Neural progenitor cell (in vitro differentiated cells): ENCODE measurements around the gene ESRRA. TPM values are rescaled to one million over a fixed set of nuclear protein-coding genes. Genes with fewer than 3 reads are reported as not detected.

ENCODE experiments used
- DNase-seq: peaks from one replicate; pipeline ENCODE4 v3.0.0-alpha.2; 2016; ENCODE audit warnings: low spot score
- H2AFZ ChIP-seq: fragments of 200-600 bp; sonication (generic); replicated peaks from 2 replicates; pipeline ENCODE4 v1.6.1; 2016; ENCODE audit warnings: antibody characterized with exemption
- H3F3A ChIP-seq: fragments of 200-600 bp; sonication (generic); 2 replicates; pipeline ENCODE4 v1.6.1; 2016; ENCODE audit warnings: antibody characterized with exemption, low read depth
- H3K27ac ChIP-seq: fragments of 200-600 bp; sonication (generic); 2 replicates; pipeline ENCODE4 v1.5.1; 2016; ENCODE audit warnings: mild to moderate bottlenecking
- H3K27me3 ChIP-seq: fragments of 200-600 bp; sonication (generic); 2 replicates; pipeline ENCODE4 v1.6.1; 2016; ENCODE audit warnings: mild to moderate bottlenecking, moderate library complexity
- H3K36me3 ChIP-seq: fragments of 200-600 bp; sonication (generic); 2 replicates; pipeline ENCODE4 v1.5.1; 2016
- H3K4me1 ChIP-seq: fragments of 200-600 bp; sonication (generic); 2 replicates; pipeline ENCODE4 v1.6.1; 2016; ENCODE audit warnings: mixed run types
- H3K4me2 ChIP-seq: fragments of 200-600 bp; sonication (generic); 2 replicates; pipeline ENCODE4 v1.6.1; 2016
- H3K4me3 ChIP-seq: fragments of 200-600 bp; sonication (generic); 2 replicates; pipeline ENCODE4 v1.5.1; 2016
- H3K79me2 ChIP-seq: fragments of 200-600 bp; sonication (generic); 2 replicates; pipeline ENCODE4 v1.6.1; 2016; ENCODE audit warnings: low read depth
- H3K9ac ChIP-seq: fragments of 200-600 bp; sonication (generic); 2 replicates; pipeline ENCODE4 v1.6.1; 2016
- H3K9me3 ChIP-seq: fragments of 200-600 bp; sonication (generic); 2 replicates; pipeline ENCODE4 v1.5.1; 2016; ENCODE audit warnings: low read depth
- H4K20me1 ChIP-seq: fragments of 200-600 bp; sonication (generic); 2 replicates; pipeline ENCODE4 v1.6.1; 2016; ENCODE audit warnings: low read depth
- H3K27ac Mint-ChIP-seq: 3 replicates; pipeline ENCODE4 v1.8.0; 2021; ENCODE audit warnings: mixed read lengths
- H3K27me3 Mint-ChIP-seq: 2 replicates; pipeline ENCODE4 v1.8.0; 2022; ENCODE audit warnings: low read depth, mild to moderate bottlenecking, inconsistent platforms, moderate library complexity, mixed read lengths; ENCODE audit not compliant: insufficient read depth
- H3K36me3 Mint-ChIP-seq: 3 replicates; pipeline ENCODE4 v1.8.0; 2021; ENCODE audit warnings: mixed read lengths
- H3K4me1 Mint-ChIP-seq: 3 replicates; pipeline ENCODE4 v1.8.0; 2021; ENCODE audit warnings: mixed read lengths
- H3K4me3 Mint-ChIP-seq: 3 replicates; pipeline ENCODE4 v1.8.0; 2021; ENCODE audit warnings: mild to moderate bottlenecking, moderate library complexity, mixed read lengths
- H3K9me3 Mint-ChIP-seq: 3 replicates; pipeline ENCODE4 v1.8.0; 2020; ENCODE audit warnings: mixed read lengths
- CTCF ChIP-seq: fragments of 200-600 bp; sonication (generic); IDR thresholded peaks from 2 replicates; pipeline ENCODE4 v1.5.1; 2017; ENCODE audit warnings: antibody characterized with exemption, mild to moderate bottlenecking
- EZH2 ChIP-seq: fragments of 200-600 bp; sonication (generic); IDR thresholded peaks from 2 replicates; pipeline ENCODE4 v1.6.1; 2017; ENCODE audit warnings: antibody characterized with exemption, mild to moderate bottlenecking, moderate library complexity
- EZH2phosphoT487 ChIP-seq: fragments of 200-600 bp; sonication (generic); IDR thresholded peaks from 2 replicates; pipeline ENCODE4 v1.6.1; 2017; ENCODE audit warnings: antibody characterized with exemption
- total RNA-seq: library from RNA; depleted of rRNA; stranded (reverse); fragments of >200 nt; gene quantifications from 2 replicates; pipeline ENCODE4 v1.2.3, GENCODE V29; 2015; ENCODE audit warnings: low replicate concordance

ESRRA gene
- total RNA-seq, 1 donor from 2014 or later = 5.5 TPM

GRCh38 chr11:64352099-64352994 lies 47.0 kb downstream of the ESRRA start:
- H4K20me1 ChIP-seq = no peaks in the 10 kb centered on the region
- no peak overlapping the region for H3K4me2 ChIP-seq
- H3K9ac ChIP-seq = no peak overlapping the region
- Mint-ChIP-seq H3K27ac (no peak overlapping the region), H3K4me1 (peaks cover 33% of the 10 kb centered on the region), H3K4me3 (no peak overlapping the region), H3K9me3 (no peaks in the 10 kb centered on the region), H3K27me3 (peaks cover 6% of the 10 kb centered on the region), H3K36me3 (no peaks in the 10 kb centered on the region)
- H3K9me3 ChIP-seq = no peaks in the 10 kb centered on the region
- H3K27ac ChIP-seq = no peak overlapping the region
- no peak for TF ChIP-seq CTCF
- H2AFZ ChIP-seq = no peak overlapping the region
- H3K4me3 ChIP-seq = no peak overlapping the region
- no peak for DNase-seq
- no peaks in the 10 kb centered on the region for H3K27me3 ChIP-seq
- H3K79me2 ChIP-seq = no peaks in the 10 kb centered on the region
- no peaks in the 10 kb centered on the region for H3K36me3 ChIP-seq
- peaks cover 22% of the 10 kb centered on the region for H3F3A ChIP-seq
- peaks cover 20% of the 10 kb centered on the region for H3K4me1 ChIP-seq

- Mint-ChIP-seq H3K4me1 (peaks cover 32% of the 10 kb centered on the region), H3K4me3 (no peak overlapping the region), H3K9me3 (no peaks in the 10 kb centered on the region), H3K36me3 (no peaks in the 10 kb centered on the region), H3K27me3 (peaks cover 7% of the 10 kb centered on the region), H3K27ac (no peak overlapping the region)
- Histone ChIP-seq H3K36me3 (no peaks in the 10 kb centered on the region), H4K20me1 (no peaks in the 10 kb centered on the region), H3K4me3 (no peak overlapping the region), H3K4me2 (no peak overlapping the region), H3K9me3 (no peaks in the 10 kb centered on the region), H3K9ac (no peak overlapping the region), H3K27me3 (no peaks in the 10 kb centered on the region), H3K27ac (no peak overlapping the region), H3K4me1 (peaks cover 22% of the 10 kb centered on the region), H3F3A (peaks cover 22% of the 10 kb centered on the region), H3K79me2 (no peaks in the 10 kb centered on the region), H2AFZ (no peak overlapping the region)
- DNase-seq = no peak
- TF ChIP-seq EZH2phosphoT487 (no peak), EZH2 (no peak), CTCF (no peak)
Observed at GRCh38 chr11:64352995-64353714, 47.8 kb downstream of the ESRRA start.

GRCh38 chr11:64353715-64354506 lies 48.6 kb downstream of the ESRRA start:
- peaks cover 22% of the 10 kb centered on the region for H3K4me1 ChIP-seq
- no peaks in the 10 kb centered on the region for H3K9me3 ChIP-seq
- H3K36me3 ChIP-seq = no peaks in the 10 kb centered on the region
- H3K27me3 ChIP-seq = no peaks in the 10 kb centered on the region
- no peak overlapping the region for H3K4me3 ChIP-seq
- Mint-ChIP-seq H3K4me3 (no peak overlapping the region), H3K4me1 (peaks cover 27% of the 10 kb centered on the region), H3K9me3 (no peaks in the 10 kb centered on the region), H3K27me3 (peaks cover 7% of the 10 kb centered on the region), H3K36me3 (no peaks in the 10 kb centered on the region), H3K27ac (no peak overlapping the region)
- H3K27ac ChIP-seq = no peak overlapping the region
- no peaks in the 10 kb centered on the region for H4K20me1 ChIP-seq
- H3F3A ChIP-seq = peaks cover 22% of the 10 kb centered on the region
- H3K4me2 ChIP-seq = no peak overlapping the region
- TF ChIP-seq EZH2 (no peak), CTCF (no peak), EZH2phosphoT487 (no peak)
- no peak for DNase-seq
- H2AFZ ChIP-seq = no peak overlapping the region
- H3K79me2 ChIP-seq = no peaks in the 10 kb centered on the region
- no peak overlapping the region for H3K9ac ChIP-seq
